Measurements from ENCODE around the gene NAALAD2. TPM values are rescaled to one million over a fixed set of nuclear protein-coding genes. Genes with fewer than 3 reads are reported as not detected.

The NAALAD2 gene
- total and polyA plus RNA-seq, 2 of the 8 experiments (the other 6 are each of a cell fraction or from before 2014, with no cell fraction given) = 2.6 to 3.9 TPM

GRCh38 chr11:90235526-90235925, 101.1 kb downstream of the NAALAD2 start (continued):
- TF ChIP-seq, protein P1, sequence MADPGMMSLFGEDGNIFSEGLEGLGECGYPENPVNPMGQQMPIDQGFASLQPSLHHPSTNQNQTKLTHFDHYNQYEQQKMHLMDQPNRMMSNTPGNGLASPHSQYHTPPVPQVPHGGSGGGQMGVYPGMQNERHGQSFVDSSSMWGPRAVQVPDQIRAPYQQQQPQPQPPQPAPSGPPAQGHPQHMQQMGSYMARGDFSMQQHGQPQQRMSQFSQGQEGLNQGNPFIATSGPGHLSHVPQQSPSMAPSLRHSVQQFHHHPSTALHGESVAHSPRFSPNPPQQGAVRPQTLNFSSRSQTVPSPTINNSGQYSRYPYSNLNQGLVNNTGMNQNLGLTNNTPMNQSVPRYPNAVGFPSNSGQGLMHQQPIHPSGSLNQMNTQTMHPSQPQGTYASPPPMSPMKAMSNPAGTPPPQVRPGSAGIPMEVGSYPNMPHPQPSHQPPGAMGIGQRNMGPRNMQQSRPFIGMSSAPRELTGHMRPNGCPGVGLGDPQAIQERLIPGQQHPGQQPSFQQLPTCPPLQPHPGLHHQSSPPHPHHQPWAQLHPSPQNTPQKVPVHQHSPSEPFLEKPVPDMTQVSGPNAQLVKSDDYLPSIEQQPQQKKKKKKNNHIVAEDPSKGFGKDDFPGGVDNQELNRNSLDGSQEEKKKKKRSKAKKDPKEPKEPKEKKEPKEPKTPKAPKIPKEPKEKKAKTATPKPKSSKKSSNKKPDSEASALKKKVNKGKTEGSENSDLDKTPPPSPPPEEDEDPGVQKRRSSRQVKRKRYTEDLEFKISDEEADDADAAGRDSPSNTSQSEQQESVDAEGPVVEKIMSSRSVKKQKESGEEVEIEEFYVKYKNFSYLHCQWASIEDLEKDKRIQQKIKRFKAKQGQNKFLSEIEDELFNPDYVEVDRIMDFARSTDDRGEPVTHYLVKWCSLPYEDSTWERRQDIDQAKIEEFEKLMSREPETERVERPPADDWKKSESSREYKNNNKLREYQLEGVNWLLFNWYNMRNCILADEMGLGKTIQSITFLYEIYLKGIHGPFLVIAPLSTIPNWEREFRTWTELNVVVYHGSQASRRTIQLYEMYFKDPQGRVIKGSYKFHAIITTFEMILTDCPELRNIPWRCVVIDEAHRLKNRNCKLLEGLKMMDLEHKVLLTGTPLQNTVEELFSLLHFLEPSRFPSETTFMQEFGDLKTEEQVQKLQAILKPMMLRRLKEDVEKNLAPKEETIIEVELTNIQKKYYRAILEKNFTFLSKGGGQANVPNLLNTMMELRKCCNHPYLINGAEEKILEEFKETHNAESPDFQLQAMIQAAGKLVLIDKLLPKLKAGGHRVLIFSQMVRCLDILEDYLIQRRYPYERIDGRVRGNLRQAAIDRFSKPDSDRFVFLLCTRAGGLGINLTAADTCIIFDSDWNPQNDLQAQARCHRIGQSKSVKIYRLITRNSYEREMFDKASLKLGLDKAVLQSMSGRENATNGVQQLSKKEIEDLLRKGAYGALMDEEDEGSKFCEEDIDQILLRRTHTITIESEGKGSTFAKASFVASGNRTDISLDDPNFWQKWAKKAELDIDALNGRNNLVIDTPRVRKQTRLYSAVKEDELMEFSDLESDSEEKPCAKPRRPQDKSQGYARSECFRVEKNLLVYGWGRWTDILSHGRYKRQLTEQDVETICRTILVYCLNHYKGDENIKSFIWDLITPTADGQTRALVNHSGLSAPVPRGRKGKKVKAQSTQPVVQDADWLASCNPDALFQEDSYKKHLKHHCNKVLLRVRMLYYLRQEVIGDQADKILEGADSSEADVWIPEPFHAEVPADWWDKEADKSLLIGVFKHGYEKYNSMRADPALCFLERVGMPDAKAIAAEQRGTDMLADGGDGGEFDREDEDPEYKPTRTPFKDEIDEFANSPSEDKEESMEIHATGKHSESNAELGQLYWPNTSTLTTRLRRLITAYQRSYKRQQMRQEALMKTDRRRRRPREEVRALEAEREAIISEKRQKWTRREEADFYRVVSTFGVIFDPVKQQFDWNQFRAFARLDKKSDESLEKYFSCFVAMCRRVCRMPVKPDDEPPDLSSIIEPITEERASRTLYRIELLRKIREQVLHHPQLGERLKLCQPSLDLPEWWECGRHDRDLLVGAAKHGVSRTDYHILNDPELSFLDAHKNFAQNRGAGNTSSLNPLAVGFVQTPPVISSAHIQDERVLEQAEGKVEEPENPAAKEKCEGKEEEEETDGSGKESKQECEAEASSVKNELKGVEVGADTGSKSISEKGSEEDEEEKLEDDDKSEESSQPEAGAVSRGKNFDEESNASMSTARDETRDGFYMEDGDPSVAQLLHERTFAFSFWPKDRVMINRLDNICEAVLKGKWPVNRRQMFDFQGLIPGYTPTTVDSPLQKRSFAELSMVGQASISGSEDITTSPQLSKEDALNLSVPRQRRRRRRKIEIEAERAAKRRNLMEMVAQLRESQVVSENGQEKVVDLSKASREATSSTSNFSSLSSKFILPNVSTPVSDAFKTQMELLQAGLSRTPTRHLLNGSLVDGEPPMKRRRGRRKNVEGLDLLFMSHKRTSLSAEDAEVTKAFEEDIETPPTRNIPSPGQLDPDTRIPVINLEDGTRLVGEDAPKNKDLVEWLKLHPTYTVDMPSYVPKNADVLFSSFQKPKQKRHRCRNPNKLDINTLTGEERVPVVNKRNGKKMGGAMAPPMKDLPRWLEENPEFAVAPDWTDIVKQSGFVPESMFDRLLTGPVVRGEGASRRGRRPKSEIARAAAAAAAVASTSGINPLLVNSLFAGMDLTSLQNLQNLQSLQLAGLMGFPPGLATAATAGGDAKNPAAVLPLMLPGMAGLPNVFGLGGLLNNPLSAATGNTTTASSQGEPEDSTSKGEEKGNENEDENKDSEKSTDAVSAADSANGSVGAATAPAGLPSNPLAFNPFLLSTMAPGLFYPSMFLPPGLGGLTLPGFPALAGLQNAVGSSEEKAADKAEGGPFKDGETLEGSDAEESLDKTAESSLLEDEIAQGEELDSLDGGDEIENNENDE (IDR thresholded peaks at IDR 0.05; ENCODE audit: insufficient replicate concordance, low read length) = no peak
- TF ChIP-seq MAX (IDR thresholded peaks at IDR 0.05) (no peak), CBX5 (IDR thresholded peaks at IDR 0.05; ENCODE audit: low read depth, low read length) (no peak), POLR2A (IDR thresholded peaks at IDR 0.05; ENCODE audit: control extremely low read depth in 1 of 2, low read depth in 2 of 2, low read length in 2 of 2) (no peak)
